ENCODE data around the gene CNNM1. TPM values are rescaled to one million over a fixed set of nuclear protein-coding genes. Genes with fewer than 3 reads are reported as not detected.

Gene CNNM1
- total RNA-seq, 1 donor from 2014 or later, result 2.0 TPM

DNA sequence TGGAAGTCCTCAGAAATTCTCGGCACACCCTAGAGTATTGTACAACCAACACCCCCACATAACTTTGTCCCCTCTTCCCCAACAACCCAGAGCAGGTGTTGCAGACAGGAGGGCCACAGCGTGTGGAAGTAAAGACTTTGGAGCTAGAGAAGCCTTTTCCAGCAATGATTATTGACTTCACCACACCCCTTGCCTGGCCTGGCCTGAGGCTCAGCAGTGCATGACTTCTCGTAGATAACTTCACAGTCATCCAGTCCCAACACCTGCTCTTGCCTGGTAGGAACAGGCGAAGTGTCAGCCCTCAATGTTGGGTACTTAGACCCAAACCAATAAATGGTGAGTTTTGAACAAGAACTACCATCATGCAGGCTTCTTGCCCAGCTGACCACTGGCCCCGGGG, 64.5 kb downstream of the CNNM1 start:
- TF ChIP-seq, protein P1, sequence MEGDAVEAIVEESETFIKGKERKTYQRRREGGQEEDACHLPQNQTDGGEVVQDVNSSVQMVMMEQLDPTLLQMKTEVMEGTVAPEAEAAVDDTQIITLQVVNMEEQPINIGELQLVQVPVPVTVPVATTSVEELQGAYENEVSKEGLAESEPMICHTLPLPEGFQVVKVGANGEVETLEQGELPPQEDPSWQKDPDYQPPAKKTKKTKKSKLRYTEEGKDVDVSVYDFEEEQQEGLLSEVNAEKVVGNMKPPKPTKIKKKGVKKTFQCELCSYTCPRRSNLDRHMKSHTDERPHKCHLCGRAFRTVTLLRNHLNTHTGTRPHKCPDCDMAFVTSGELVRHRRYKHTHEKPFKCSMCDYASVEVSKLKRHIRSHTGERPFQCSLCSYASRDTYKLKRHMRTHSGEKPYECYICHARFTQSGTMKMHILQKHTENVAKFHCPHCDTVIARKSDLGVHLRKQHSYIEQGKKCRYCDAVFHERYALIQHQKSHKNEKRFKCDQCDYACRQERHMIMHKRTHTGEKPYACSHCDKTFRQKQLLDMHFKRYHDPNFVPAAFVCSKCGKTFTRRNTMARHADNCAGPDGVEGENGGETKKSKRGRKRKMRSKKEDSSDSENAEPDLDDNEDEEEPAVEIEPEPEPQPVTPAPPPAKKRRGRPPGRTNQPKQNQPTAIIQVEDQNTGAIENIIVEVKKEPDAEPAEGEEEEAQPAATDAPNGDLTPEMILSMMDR (conservative IDR thresholded peaks at IDR 0.05), result no peak
- peaks cover 10% of the 10 kb centered on the region for H3K27me3 Mint-ChIP-seq
- no peak overlapping the region for H3K4me3 Mint-ChIP-seq
- H3K4me1 Mint-ChIP-seq (ENCODE audit: unreplicated experiment), result peaks cover 11% of the 10 kb centered on the region
- no peaks in the 10 kb centered on the region for H3K9me3 Mint-ChIP-seq
- peaks cover 15% of the 10 kb centered on the region for H3K36me3 Mint-ChIP-seq
- no peak for DNase-seq (ENCODE audit: extremely low spot score, unreplicated experiment)
- H3K27ac Mint-ChIP-seq, result no peak overlapping the region

DNA sequence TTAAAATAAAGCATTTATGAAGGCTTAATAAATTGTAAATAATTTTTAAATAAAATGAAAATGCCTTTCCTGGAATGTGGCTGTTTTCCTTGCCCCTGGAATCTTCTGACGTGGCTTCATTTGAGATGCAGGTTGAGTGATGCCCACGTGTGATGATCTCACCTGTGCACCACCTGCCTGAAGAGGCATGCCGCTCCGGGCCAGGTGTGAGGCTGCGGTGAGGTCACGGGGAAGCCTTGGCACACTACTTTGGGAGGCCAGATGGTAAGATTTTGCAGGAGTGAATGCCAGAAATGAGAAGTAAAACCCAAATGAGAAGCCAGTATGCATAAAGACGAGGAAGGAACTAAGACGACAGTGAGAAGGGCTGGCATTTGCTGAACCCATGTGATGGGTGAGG, 65.1 kb downstream of the CNNM1 start:
- Mint-ChIP-seq H3K27me3 (peaks cover 10% of the 10 kb centered on the region), H3K27ac (peak overlapping the region; percentile 5), H3K4me1 (ENCODE audit: unreplicated experiment) (peaks cover 11% of the 10 kb centered on the region), H3K36me3 (peaks cover 15% of the 10 kb centered on the region), H3K9me3 (no peaks in the 10 kb centered on the region), H3K4me3 (no peak overlapping the region)
- DNase-seq (ENCODE audit: extremely low spot score, unreplicated experiment), result no peak
- TF ChIP-seq, protein P1 (conservative IDR thresholded peaks at IDR 0.05), result no peak

DNA sequence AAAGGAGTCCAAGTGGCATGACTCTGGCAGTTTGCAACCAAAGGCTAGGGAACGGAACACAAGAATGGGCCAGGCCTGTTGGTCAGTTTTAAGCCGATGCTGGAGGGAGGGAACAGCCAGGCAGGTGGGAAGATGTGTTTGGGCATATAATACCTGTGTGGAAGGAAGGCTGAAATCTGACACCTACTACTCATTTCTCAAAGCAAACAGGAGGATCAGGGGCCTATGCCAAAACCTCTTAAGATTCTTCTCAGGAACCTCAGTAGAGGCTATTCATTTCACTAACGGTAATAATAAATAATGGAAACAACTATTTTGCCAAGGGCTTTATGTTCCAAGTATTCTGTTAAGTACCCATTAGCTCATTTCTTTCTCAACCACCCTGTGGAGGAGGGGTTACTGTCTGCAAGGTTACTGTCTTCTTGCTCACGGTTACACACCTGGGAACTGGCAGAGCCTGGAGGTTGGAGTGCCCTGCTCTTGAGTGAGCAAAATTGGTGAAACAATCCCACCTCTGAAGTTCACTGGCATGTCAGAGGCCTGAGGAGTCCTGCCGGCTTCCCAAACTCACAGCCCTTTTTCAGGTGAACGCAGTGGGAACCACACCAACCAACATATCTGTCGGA, 65.7 kb downstream of the CNNM1 start:
- Mint-ChIP-seq H3K4me1 (ENCODE audit: unreplicated experiment) (peaks cover 11% of the 10 kb centered on the region), H3K9me3 (no peaks in the 10 kb centered on the region)

DNA sequence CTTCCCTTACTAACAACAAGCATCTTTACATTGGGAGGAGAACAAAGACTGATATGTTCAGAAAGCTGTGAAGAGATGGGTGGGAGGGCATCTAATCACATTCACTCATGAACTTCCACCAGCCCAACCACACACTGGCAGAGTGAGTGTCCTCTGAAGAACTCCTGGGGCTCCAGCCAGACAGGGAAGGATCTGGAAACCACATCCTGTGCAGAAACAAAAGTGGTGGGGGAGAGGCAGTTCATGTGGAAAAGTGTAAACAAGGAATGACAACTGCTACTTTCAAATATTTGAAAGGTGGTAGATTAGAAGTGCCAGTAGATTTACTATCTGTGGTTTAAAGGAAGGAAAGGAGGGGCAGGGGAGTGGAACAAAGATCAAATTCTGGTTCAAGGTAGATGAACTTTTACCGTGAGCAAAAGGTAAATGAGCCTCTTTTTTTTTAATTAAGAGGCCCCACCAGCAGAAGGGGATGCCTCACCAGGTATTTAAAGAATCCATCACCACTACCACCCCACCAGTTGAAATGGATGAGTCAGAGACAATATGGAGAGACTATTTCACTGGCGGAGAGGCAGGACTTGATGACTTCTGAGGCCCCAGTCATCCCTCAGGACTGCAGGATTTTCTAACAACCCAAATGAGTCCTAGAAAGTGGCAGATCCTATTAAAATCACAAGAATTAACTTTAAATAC, 66.7 kb downstream of the CNNM1 start:
- no peak overlapping the region for H3K4me3 Mint-ChIP-seq
- peaks cover 7% of the 10 kb centered on the region for H3K27me3 Mint-ChIP-seq
- H3K4me1 Mint-ChIP-seq (ENCODE audit: unreplicated experiment), result peaks cover 11% of the 10 kb centered on the region
- no peak for DNase-seq (ENCODE audit: extremely low spot score, unreplicated experiment)
- no peak overlapping the region for H3K27ac Mint-ChIP-seq
- TF ChIP-seq, protein P1 (conservative IDR thresholded peaks at IDR 0.05), result no peak
- H3K9me3 Mint-ChIP-seq, result no peaks in the 10 kb centered on the region
- H3K36me3 Mint-ChIP-seq, result peaks cover 15% of the 10 kb centered on the region

More for the DNA sequence above, 65.7 kb downstream of the CNNM1 start:
- H3K27ac Mint-ChIP-seq, result peak overlapping the region; percentile 5
- no peak overlapping the region for H3K4me3 Mint-ChIP-seq
- H3K36me3 Mint-ChIP-seq, result peaks cover 15% of the 10 kb centered on the region
- DNase-seq (ENCODE audit: extremely low spot score, unreplicated experiment), result no peak
- H3K27me3 Mint-ChIP-seq, result peaks cover 10% of the 10 kb centered on the region
- TF ChIP-seq, protein P1 (conservative IDR thresholded peaks at IDR 0.05), result no peak

DNA sequence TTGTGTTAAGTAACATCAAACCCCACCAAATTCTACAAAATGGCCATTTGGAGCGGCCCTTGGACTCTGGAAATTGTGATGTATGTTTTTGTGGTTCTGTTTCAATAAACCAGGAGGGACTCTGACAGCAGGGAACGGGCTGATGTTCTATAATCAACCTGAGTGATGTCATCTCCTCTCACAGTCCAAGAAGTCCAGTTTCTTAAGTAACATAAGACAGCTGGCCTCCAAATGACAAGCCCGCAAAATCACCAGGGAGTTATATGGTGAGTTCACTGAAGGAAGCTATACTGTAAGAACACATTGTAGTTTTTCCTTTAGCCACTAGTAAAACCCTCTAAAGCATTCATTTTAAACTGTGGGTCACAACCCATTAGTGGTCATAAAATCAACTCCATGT, 67.3 kb downstream of the CNNM1 start:
- Mint-ChIP-seq H3K27ac (no peak overlapping the region), H3K4me3 (no peak overlapping the region)
- TF ChIP-seq, protein P1 (conservative IDR thresholded peaks at IDR 0.05), result no peak

More for the DNA sequence above, 67.3 kb downstream of the CNNM1 start:
- Mint-ChIP-seq H3K4me1 (ENCODE audit: unreplicated experiment) (peaks cover 11% of the 10 kb centered on the region), H3K36me3 (peaks cover 15% of the 10 kb centered on the region), H3K27me3 (peaks cover 7% of the 10 kb centered on the region), H3K9me3 (no peaks in the 10 kb centered on the region)
- no peak for DNase-seq (ENCODE audit: extremely low spot score, unreplicated experiment)

Measured in type B pancreatic cell (in vitro differentiated cells).